ENCODE data around the gene TBC1D20. TPM values are rescaled to one million over a fixed set of nuclear protein-coding genes. Genes with fewer than 3 reads are reported as not detected.

The TBC1D20 gene
- total and polyA plus RNA-seq, 2 experiments from 2014 or later = 4.8 to 15.0 TPM

DNA sequence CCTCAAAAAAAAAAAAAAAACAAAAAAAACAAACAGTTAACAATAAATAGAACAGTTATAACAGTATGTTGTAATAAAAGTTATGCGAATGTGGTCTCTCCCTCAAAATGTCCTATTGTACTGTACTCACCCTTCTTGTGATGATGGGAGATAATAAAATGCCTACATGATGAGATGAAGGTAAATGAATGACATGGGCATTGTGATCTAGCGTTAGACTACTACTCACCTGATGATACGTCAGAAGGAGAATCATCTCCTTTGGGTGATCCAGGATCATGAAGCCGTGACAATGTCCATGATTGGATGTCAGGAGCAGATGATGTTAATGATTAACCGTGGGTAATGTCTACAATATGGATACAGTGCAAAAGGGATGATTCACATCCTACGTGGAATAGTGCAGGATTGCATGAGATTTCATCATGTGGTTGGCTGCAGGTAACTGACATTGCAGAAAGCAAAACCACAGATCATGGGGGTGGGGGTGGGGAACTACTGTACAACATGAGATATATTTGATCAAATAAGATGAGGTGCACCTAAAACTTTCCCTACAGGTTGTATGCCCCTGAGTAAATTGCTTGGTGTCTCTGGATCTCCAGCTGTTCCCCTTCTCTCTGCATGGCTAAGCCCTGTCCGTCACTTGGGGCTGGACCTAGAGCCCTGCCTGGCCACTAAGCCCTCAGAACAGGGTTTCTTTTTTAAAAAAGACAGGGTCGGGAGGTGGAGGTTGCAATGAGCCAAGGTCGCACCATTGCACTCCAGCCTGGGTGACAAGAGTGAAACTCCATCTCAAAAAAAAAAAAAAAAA lies 60.4 kb downstream of the TBC1D20 start:
- peak overlapping the region; percentile 11; the same call in 1 of the 2 replicates for H3K27ac Mint-ChIP-seq
- no peak overlapping the region for H3K4me3 Mint-ChIP-seq

More for the DNA sequence above, 60.4 kb downstream of the TBC1D20 start:
- DNase-seq (ENCODE audit: low spot score) = no peak
- no peaks in the 10 kb centered on the region for H3K27me3 ChIP-seq (ENCODE audit: insufficient read depth)
- no peak overlapping the region for H3K4me2 ChIP-seq
- no peak overlapping the region for H3K4me3 ChIP-seq
- Mint-ChIP-seq H3K9me3 (peaks cover 3% of the 10 kb centered on the region; the same call in 2 of the 3 replicates), H3K36me3 (ENCODE audit: low read depth) (peaks cover 11% of the 10 kb centered on the region), H3K27me3 (ENCODE audit: insufficient read depth, low read depth, poor library complexity) (peaks cover 11% of the 10 kb centered on the region), H3K4me1 (peaks cover 21% of the 10 kb centered on the region)
- no peaks in the 10 kb centered on the region for H4K20me1 ChIP-seq (replicated peaks; ENCODE audit: insufficient read depth)
- H3K27ac ChIP-seq (ENCODE audit: low read depth) = no peak overlapping the region
- no peak for ATAC-seq
- H3F3A ChIP-seq (replicated peaks; ENCODE audit: low read depth) = peaks cover 3% of the 10 kb centered on the region; the same call in 1 of the 2 replicates
- H2AFZ ChIP-seq = no peak overlapping the region
- no peaks in the 10 kb centered on the region for H3K79me2 ChIP-seq (replicated peaks; ENCODE audit: insufficient read depth)
- H3K4me1 ChIP-seq (ENCODE audit: insufficient read depth) = peaks cover 11% of the 10 kb centered on the region
- no peaks in the 10 kb centered on the region for H3K36me3 ChIP-seq (ENCODE audit: insufficient read depth)
- no peak for TF ChIP-seq POLR2AphosphoS5 (IDR thresholded peaks at IDR 0.05; ENCODE audit: low read depth)
- TF ChIP-seq STAT1 (IDR thresholded peaks at IDR 0.05; ENCODE audit: unreplicated experiment) = no peak
- TF ChIP-seq JUNB (IDR thresholded peaks at IDR 0.05; ENCODE audit: unreplicated experiment) = no peak
- TF ChIP-seq, protein P1, sequence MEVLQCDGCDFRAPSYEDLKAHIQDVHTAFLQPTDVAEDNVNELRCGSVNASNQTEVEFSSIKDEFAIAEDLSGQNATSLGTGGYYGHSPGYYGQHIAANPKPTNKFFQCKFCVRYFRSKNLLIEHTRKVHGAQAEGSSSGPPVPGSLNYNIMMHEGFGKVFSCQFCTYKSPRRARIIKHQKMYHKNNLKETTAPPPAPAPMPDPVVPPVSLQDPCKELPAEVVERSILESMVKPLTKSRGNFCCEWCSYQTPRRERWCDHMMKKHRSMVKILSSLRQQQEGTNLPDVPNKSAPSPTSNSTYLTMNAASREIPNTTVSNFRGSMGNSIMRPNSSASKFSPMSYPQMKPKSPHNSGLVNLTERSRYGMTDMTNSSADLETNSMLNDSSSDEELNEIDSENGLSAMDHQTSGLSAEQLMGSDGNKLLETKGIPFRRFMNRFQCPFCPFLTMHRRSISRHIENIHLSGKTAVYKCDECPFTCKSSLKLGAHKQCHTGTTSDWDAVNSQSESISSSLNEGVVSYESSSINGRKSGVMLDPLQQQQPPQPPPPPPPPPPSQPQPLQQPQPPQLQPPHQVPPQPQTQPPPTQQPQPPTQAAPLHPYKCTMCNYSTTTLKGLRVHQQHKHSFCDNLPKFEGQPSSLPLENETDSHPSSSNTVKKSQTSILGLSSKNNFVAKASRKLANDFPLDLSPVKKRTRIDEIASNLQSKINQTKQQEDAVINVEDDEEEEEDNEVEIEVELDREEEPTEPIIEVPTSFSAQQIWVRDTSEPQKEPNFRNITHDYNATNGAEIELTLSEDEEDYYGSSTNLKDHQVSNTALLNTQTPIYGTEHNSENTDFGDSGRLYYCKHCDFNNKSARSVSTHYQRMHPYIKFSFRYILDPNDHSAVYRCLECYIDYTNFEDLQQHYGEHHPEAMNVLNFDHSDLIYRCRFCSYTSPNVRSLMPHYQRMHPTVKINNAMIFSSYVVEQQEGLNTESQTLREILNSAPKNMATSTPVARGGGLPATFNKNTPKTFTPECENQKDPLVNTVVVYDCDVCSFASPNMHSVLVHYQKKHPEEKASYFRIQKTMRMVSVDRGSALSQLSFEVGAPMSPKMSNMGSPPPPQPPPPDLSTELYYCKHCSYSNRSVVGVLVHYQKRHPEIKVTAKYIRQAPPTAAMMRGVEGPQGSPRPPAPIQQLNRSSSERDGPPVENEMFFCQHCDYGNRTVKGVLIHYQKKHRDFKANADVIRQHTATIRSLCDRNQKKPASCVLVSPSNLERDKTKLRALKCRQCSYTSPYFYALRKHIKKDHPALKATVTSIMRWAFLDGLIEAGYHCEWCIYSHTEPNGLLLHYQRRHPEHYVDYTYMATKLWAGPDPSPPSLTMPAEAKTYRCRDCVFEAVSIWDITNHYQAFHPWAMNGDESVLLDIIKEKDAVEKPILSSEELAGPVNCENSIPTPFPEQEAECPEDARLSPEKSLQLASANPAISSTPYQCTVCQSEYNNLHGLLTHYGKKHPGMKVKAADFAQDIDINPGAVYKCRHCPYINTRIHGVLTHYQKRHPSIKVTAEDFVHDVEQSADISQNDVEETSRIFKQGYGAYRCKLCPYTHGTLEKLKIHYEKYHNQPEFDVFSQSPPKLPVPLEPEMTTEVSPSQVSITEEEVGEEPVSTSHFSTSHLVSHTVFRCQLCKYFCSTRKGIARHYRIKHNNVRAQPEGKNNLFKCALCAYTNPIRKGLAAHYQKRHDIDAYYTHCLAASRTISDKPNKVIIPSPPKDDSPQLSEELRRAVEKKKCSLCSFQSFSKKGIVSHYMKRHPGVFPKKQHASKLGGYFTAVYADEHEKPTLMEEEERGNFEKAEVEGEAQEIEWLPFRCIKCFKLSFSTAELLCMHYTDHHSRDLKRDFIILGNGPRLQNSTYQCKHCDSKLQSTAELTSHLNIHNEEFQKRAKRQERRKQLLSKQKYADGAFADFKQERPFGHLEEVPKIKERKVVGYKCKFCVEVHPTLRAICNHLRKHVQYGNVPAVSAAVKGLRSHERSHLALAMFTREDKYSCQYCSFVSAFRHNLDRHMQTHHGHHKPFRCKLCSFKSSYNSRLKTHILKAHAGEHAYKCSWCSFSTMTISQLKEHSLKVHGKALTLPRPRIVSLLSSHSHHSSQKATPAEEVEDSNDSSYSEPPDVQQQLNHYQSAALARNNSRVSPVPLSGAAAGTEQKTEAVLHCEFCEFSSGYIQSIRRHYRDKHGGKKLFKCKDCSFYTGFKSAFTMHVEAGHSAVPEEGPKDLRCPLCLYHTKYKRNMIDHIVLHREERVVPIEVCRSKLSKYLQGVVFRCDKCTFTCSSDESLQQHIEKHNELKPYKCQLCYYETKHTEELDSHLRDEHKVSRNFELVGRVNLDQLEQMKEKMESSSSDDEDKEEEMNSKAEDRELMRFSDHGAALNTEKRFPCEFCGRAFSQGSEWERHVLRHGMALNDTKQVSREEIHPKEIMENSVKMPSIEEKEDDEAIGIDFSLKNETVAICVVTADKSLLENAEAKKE (CRISPR knock-in tag; IDR thresholded peaks at IDR 0.05) = no peak
- TF ChIP-seq NANOG (IDR thresholded peaks at IDR 0.05; ENCODE audit: borderline replicate concordance) = no peak
- TF ChIP-seq, protein P2, sequence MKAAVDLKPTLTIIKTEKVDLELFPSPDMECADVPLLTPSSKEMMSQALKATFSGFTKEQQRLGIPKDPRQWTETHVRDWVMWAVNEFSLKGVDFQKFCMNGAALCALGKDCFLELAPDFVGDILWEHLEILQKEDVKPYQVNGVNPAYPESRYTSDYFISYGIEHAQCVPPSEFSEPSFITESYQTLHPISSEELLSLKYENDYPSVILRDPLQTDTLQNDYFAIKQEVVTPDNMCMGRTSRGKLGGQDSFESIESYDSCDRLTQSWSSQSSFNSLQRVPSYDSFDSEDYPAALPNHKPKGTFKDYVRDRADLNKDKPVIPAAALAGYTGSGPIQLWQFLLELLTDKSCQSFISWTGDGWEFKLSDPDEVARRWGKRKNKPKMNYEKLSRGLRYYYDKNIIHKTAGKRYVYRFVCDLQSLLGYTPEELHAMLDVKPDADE (IDR thresholded peaks at IDR 0.05) = no peak
- TF ChIP-seq ZNF114 (CRISPR knock-in tag; IDR thresholded peaks at IDR 0.05) = no peak
- TF ChIP-seq CREB1 (CRISPR knock-in tag; IDR thresholded peaks at IDR 0.05; ENCODE audit: low read depth) = no peak
- no peak for TF ChIP-seq EZH2phosphoT487 (IDR thresholded peaks at IDR 0.05; ENCODE audit: unreplicated experiment)
- TF ChIP-seq ZNF331 (CRISPR knock-in tag; IDR thresholded peaks at IDR 0.05; ENCODE audit: low read depth) = no peak
- H3K9me2 ChIP-seq (ENCODE audit: insufficient read depth) = no peaks in the 10 kb centered on the region

Measured in GM23338 (cell line).